Stomach (tissue), 9 donors: ENCODE data around the gene IL1RAPL2. TPM values are rescaled to one million over a fixed set of nuclear protein-coding genes. Genes with fewer than 3 reads are reported as not detected.

ENCODE experiments used
- DNase-seq, 2 donors: peaks; one replicate each; pipeline versions ENCODE4 v3.0.0 to v3.0.0-alpha.2; 2013 to 2019
- H3K27ac ChIP-seq, 5 donors: fragments of 200-600 bp in 4 of 5; sonication (generic) in 4 of 5; one replicate each; pipeline ENCODE4 v1.5.1; 2013 to 2019; ENCODE audit warnings: mild to moderate bottlenecking in 1 of 5, moderate library complexity in 1 of 5
- H3K27me3 ChIP-seq, 3 donors: fragments of 200-600 bp; sonication (generic); one replicate each; pipeline ENCODE4 v1.5.1; 2017 to 2019; ENCODE audit warnings: mixed run types in 1 of 3
- H3K36me3 ChIP-seq, 4 donors: fragments of 200-600 bp; sonication (generic); 1 replicate in 3 of 4; 2 replicates in 1 of 4; pipeline ENCODE4 v1.5.1; 2016 to 2019
- H3K4me1 ChIP-seq, 4 donors: fragments of 200-600 bp; sonication (generic); one replicate each; pipeline ENCODE4 v1.5.1; 2016 to 2019
- H3K4me3 ChIP-seq, 4 donors: fragments of 200-600 bp; sonication (generic) in 3 of 4; one replicate each; pipeline ENCODE4 v1.5.1; 2016 to 2019; ENCODE audit warnings: mild to moderate bottlenecking in 1 of 4
- H3K9me3 ChIP-seq, 4 donors: fragments of 200-600 bp; sonication (generic); one replicate each; pipeline ENCODE4 v1.5.1; 2016 to 2019
- CTCF ChIP-seq, 7 experiments: fragments of 450-650 bp in 4 of 7; fragments of 200-600 bp in 3 of 7; sonication (generic) in 3 of 7; IDR thresholded peaks; one replicate each; pipeline ENCODE4 v1.5.1; 2016 to 2019; ENCODE audit warnings: antibody characterized with exemption in 7 of 7, control low read depth in 2 of 7, mild to moderate bottlenecking in 1 of 7
- EP300 ChIP-seq: sonication (generic); formaldehyde crosslinking; IDR thresholded peaks from one replicate; pipeline ENCODE4 v1.6.1; 2017; ENCODE audit warnings: antibody characterized with exemption
- POLR2A ChIP-seq, 4 donors: fragments of 450-650 bp; IDR thresholded peaks; one replicate each; pipeline ENCODE4 v1.6.1; 2016; ENCODE audit warnings: antibody characterized with exemption in 4 of 4, control low read depth in 2 of 4, mild to moderate bottlenecking in 1 of 4, moderate library complexity in 1 of 4
- POLR2AphosphoS5 ChIP-seq, 3 donors: sonication (generic); formaldehyde crosslinking; IDR thresholded peaks; one replicate each; pipeline ENCODE4 v1.6.1; 2016; ENCODE audit warnings: antibody characterized with exemption in 3 of 3
- WGBS, 5 donors: extraction: QIAGEN DNeasy Blood & Tissue Kit in 3 of 5; methylation state at CpG; one replicate each; pipeline versions ENCODE4 v1.1.5 to v1.1.7; 2013 to 2018; 5-methylcytosine and 5-hydroxymethylcytosine counted together
- intact Hi-C: fragments of 100-400 bp; cut with DNase I; formaldehyde crosslinking; loops from one replicate; pipeline ENCODE4 v1.15.1; 2023; ENCODE audit warnings: low total_unique reads
- polyA plus RNA-seq, 3 donors: library from polyadenylated mRNA; stranded (reverse); fragments of 200-250 nt; gene quantifications; one replicate each; pipeline ENCODE4 v1.2.3, GENCODE V29; 2013
- total RNA-seq, 5 donors: library from RNA; depleted of rRNA; stranded (reverse); fragments of >200 nt; gene quantifications; one replicate each; pipeline versions ENCODE4 v1.1.0 to v1.2.3, GENCODE V29; 2014 to 2016
- donor health status: healthy with polysubstance abuse.
- donor health status: Bipolar disorder and iron deficiency.
- donor health status: healthy.

The IL1RAPL2 gene
- total and polyA plus RNA-seq, 8 donors: 1.1 TPM; not detected in 7

GRCh38 chrX:105533951-105534350 is 968.0 kb downstream of the IL1RAPL2 start:
- Histone ChIP-seq H3K9me3 (peaks cover 0 to 10% (median 5%) of the 10 kb centered on the region in 4 donors), H3K36me3 (no peaks in the 10 kb centered on the region), H3K27ac (no peak overlapping the region), H3K27me3 (no peaks in the 10 kb centered on the region), H3K4me3 (no peak overlapping the region), H3K4me1 (no peaks in the 10 kb centered on the region)
- intact Hi-C loops: no loop called here
- TF ChIP-seq EP300 (no peak), POLR2A (IDR thresholded peaks at IDR 0.05) (no peak), POLR2AphosphoS5 (IDR thresholded peaks at IDR 0.05) (no peak), CTCF (IDR thresholded peaks at IDR 0.05) (no peak)
- DNase-seq: no peak
- WGBS, 5 donors: 73 to 98% (median 76%) methylated on average over 2 of the region's 2 CpGs

GRCh38 chrX:105543283-105543682 is 977.3 kb downstream of the IL1RAPL2 start:
- TF ChIP-seq EP300: no peak
- TF ChIP-seq POLR2AphosphoS5 (IDR thresholded peaks at IDR 0.05): no peak
- no peak for TF ChIP-seq POLR2A (IDR thresholded peaks at IDR 0.05)
- TF ChIP-seq CTCF (IDR thresholded peaks at IDR 0.05): no peak
- DNase-seq: no peak
- no peaks in the 10 kb centered on the region for H3K9me3 ChIP-seq
- H3K27ac ChIP-seq: no peak overlapping the region
- H3K36me3 ChIP-seq: no peaks in the 10 kb centered on the region
- peaks cover 0 to 4% (median 0%) of the 10 kb centered on the region in 3 donors for H3K27me3 ChIP-seq
- intact Hi-C loops: no loop called here
- no peak overlapping the region for H3K4me3 ChIP-seq
- no peaks in the 10 kb centered on the region for H3K4me1 ChIP-seq

- TF ChIP-seq POLR2AphosphoS5 (IDR thresholded peaks at IDR 0.05) (no peak), EP300 (no peak), POLR2A (IDR thresholded peaks at IDR 0.05) (no peak), CTCF (IDR thresholded peaks at IDR 0.05) (no peak)
- WGBS, 5 donors: 59 to 79% (median 64%) methylated on average over 3 of the region's 3 CpGs
- H3K27ac ChIP-seq: no peak overlapping the region
- peaks cover 0 to 4% (median 0%) of the 10 kb centered on the region in 3 donors for H3K27me3 ChIP-seq
- H3K4me1 ChIP-seq: no peaks in the 10 kb centered on the region
- H3K4me3 ChIP-seq: no peak overlapping the region
- intact Hi-C loops: no loop called here
- no peaks in the 10 kb centered on the region for H3K36me3 ChIP-seq
- no peak for DNase-seq
- no peaks in the 10 kb centered on the region for H3K9me3 ChIP-seq
These were observed 984.2 kb downstream of the IL1RAPL2 start for GRCh38 chrX:105550043-105550663.

GRCh38 chrX:105552395-105552794 is 986.4 kb downstream of the IL1RAPL2 start:
- Histone ChIP-seq H3K9me3 (no peaks in the 10 kb centered on the region), H3K27ac (no peak overlapping the region), H3K4me3 (no peak overlapping the region), H3K27me3 (no peaks in the 10 kb centered on the region), H3K4me1 (no peaks in the 10 kb centered on the region), H3K36me3 (no peaks in the 10 kb centered on the region)
- 73 to 91% (median 89%) methylated on average over 5 of the region's 5 CpGs for WGBS, 5 donors
- TF ChIP-seq CTCF (IDR thresholded peaks at IDR 0.05) (no peak), POLR2A (IDR thresholded peaks at IDR 0.05) (no peak), EP300 (no peak), POLR2AphosphoS5 (IDR thresholded peaks at IDR 0.05) (no peak)
- intact Hi-C loops: no loop called here
- DNase-seq: no peak
